GM20431 (cell line): ENCODE data around the gene GPANK1.
"Not testable (repeated sequence)": the region's sequence is repeated elsewhere in the genome, so short reads cannot be mapped to it uniquely, and the experiment has no call there.

Experiments used
- in situ Hi-C: fragments of 300-500 bp; cut with MseI, MboI; formaldehyde crosslinking; loops from one replicate; pipeline ENCODE4 v1.15.0; 2020; ENCODE audit warnings: low sequenced_read_pairs; ENCODE audit not compliant: unreplicated experiment

Gene GPANK1

GRCh38 chr6:31664790-31665500, at the start of gene GPANK1:
Gene GPANK1 (minus strand): TSS chr6:31664997. CDS start chr6:31664478, 519 bp downstream.
- in situ Hi-C loops, result no loop called here

GRCh38 chr6:31713991-31714684, 49.3 kb upstream of the GPANK1 start:
- in situ Hi-C loops, result no loop called here

- in situ Hi-C loops, result no loop called here
These were observed 48.7 kb upstream of the GPANK1 start for GRCh38 chr6:31713465-31713864.

GRCh38 chr6:31712296-31712695, 47.5 kb upstream of the GPANK1 start:
- in situ Hi-C loops, result no loop called here

- in situ Hi-C loops, result no loop called here
These were observed 46.4 kb upstream of the GPANK1 start for GRCh38 chr6:31711233-31711632.

GRCh38 chr6:31710523-31711219, 45.9 kb upstream of the GPANK1 start:
- in situ Hi-C loops, result no loop called here

GRCh38 chr6:31709157-31709556, 44.4 kb upstream of the GPANK1 start:
- in situ Hi-C loops, result not testable (repeated sequence)

GRCh38 chr6:31708224-31708623, 43.4 kb upstream of the GPANK1 start:
- in situ Hi-C loops, result no loop called here

- in situ Hi-C loops, result no loop called here
These were observed 42.9 kb upstream of the GPANK1 start for GRCh38 chr6:31707701-31708100.

- in situ Hi-C loops, result no loop called here
These were observed 41.8 kb upstream of the GPANK1 start, which contains the start of gene LY6G6F for GRCh38 chr6:31706599-31706998. Gene LY6G6F (plus strand): TSS chr6:31706866. CDS start chr6:31706907, 41 bp downstream.

- in situ Hi-C loops, result no loop called here
These were observed 41.1 kb upstream of the GPANK1 start for GRCh38 chr6:31705931-31706330.

GRCh38 chr6:31702819-31703716, 38.3 kb upstream of the GPANK1 start, which contains the start of gene ABHD16A:
Gene ABHD16A (minus strand): TSS chr6:31703324. CDS start chr6:31703281, 43 bp downstream.
- in situ Hi-C loops, result no loop called here

GRCh38 chr6:31702405-31702818, 37.6 kb upstream of the GPANK1 start:
- in situ Hi-C loops, result no loop called here

GRCh38 chr6:31701666-31702404, 37.0 kb upstream of the GPANK1 start:
- in situ Hi-C loops, result no loop called here

GRCh38 chr6:31700740-31701401, 36.1 kb upstream of the GPANK1 start:
- in situ Hi-C loops, result no loop called here

GRCh38 chr6:31697555-31697954, 32.8 kb upstream of the GPANK1 start:
- in situ Hi-C loops, result no loop called here

GRCh38 chr6:31693535-31693934, 28.7 kb upstream of the GPANK1 start:
- in situ Hi-C loops, result no loop called here

- in situ Hi-C loops, result no loop called here
These were observed 28.1 kb upstream of the GPANK1 start for GRCh38 chr6:31692886-31693285.

- in situ Hi-C loops, result no loop called here
These were observed 27.6 kb upstream of the GPANK1 start for GRCh38 chr6:31692353-31692752.
